H1 (cell line): Measurements from ENCODE around the gene NELFE. TPM values are rescaled to one million over a fixed set of nuclear protein-coding genes. Genes with fewer than 3 reads are reported as not detected.
"Not testable (repeated sequence)": the region's sequence is repeated elsewhere in the genome, so short reads cannot be mapped to it uniquely, and the experiment has no call there.

ENCODE experiments used
- CTCF ChIA-PET: fragments of 300-600 bp; sonication (Branson Sonifier 250); formaldehyde crosslinking; loops from one replicate; lab custom pipeline; 2021; ENCODE audit not compliant: partially characterized antibody; lab: Charles Lee
- POLR2A ChIA-PET: fragments of 300-600 bp; sonication (Branson Sonifier 250); formaldehyde crosslinking; loops from one replicate; lab custom pipeline; 2021; ENCODE audit warnings: inconsistent platforms; ENCODE audit not compliant: partially characterized antibody; lab: Charles Lee
- DNase-seq, 2 experiments: peaks; one replicate each; pipeline versions ENCODE4 v3.0.0 to v3.0.0-alpha.2; 2010 to 2022; ENCODE audit warnings: low spot score in 2 of 2, low read depth in 1 of 2, mixed read lengths in 1 of 2
- FAIRE-seq: peaks from 2 replicates; lab custom pipeline; 2011; peaks lifted over from hg19 to GRCh38; lab: Jason Lieb, UNC
- H2AFZ ChIP-seq: 2 replicates; pipeline ENCODE4 v1.8.1; 2012; ENCODE audit warnings: low read length, inconsistent platforms
- H2AK5ac ChIP-seq: 2 replicates; pipeline ENCODE4 v1.6.1; 2013; ENCODE audit warnings: low read depth, low read length
- H2BK120ac ChIP-seq: replicated peaks from 2 replicates; pipeline ENCODE3; 2013; ENCODE audit warnings: low read depth, low read length, inconsistent platforms
- H2BK12ac ChIP-seq: 2 replicates; pipeline ENCODE4 v1.6.1; 2013; ENCODE audit warnings: low read depth, low read length
- H2BK15ac ChIP-seq: 2 replicates; pipeline ENCODE4 v1.6.1; 2013; ENCODE audit warnings: low read length
- H2BK20ac ChIP-seq: 2 replicates; pipeline ENCODE4 v1.6.1; 2013; ENCODE audit warnings: low read length
- H2BK5ac ChIP-seq: 2 replicates; pipeline ENCODE4 v1.6.1; 2013; ENCODE audit warnings: low read depth, low read length
- H3K14ac ChIP-seq: 2 replicates; pipeline ENCODE4 v1.6.1; 2013; ENCODE audit warnings: inconsistent platforms; ENCODE audit not compliant: insufficient read length
- H3K18ac ChIP-seq: 2 replicates; pipeline ENCODE4 v1.6.1; 2013; ENCODE audit warnings: low read length; ENCODE audit errors: extremely low read depth
- H3K23ac ChIP-seq: 2 replicates; pipeline ENCODE4 v1.6.1; 2013; ENCODE audit warnings: inconsistent platforms; ENCODE audit not compliant: insufficient read length
- H3K23me2 ChIP-seq: 2 replicates; pipeline ENCODE4 v1.6.1; 2013; ENCODE audit warnings: low read depth, low read length
- H3K27ac ChIP-seq: 2 replicates; pipeline ENCODE4 v1.6.1; 2011; ENCODE audit warnings: low read depth, low read length, inconsistent platforms
- H3K27me3 ChIP-seq, 4 experiments: replicated peaks in 1 of 4; 1 replicate in 1 of 4; 2 replicates in 3 of 4; pipeline versions ENCODE4 v1.6.1 to v1.8.1; 2011 to 2013; ENCODE audit warnings: low read length in 3 of 4, mild to moderate bottlenecking in 3 of 4, inconsistent platforms in 2 of 4, mixed read lengths in 2 of 4, moderate library complexity in 1 of 4; ENCODE audit not compliant: control insufficient read depth in 3 of 4, insufficient read depth in 3 of 4; ENCODE audit errors: extremely low read depth in 1 of 4
- H3K36me3 ChIP-seq, 4 experiments: 2 replicates each; pipeline versions ENCODE4 v1.6.1 to v1.8.1; 2011 to 2013; ENCODE audit warnings: mild to moderate bottlenecking in 4 of 4, low read length in 3 of 4, moderate library complexity in 2 of 4, control low read depth in 1 of 4, inconsistent platforms in 1 of 4; ENCODE audit not compliant: insufficient read depth in 4 of 4, control insufficient read depth in 2 of 4
- H3K4ac ChIP-seq: replicated peaks from 2 replicates; pipeline ENCODE3; 2013; ENCODE audit warnings: low read length, low read depth, mixed read lengths, inconsistent platforms; ENCODE audit not compliant: insufficient read length
- H3K4me1 ChIP-seq, 4 experiments: replicated peaks in 1 of 4; 1 replicate in 1 of 4; 2 replicates in 3 of 4; pipeline versions ENCODE4 v1.6.1 to v1.8.1; 2011 to 2013; ENCODE audit warnings: low read length in 3 of 4, inconsistent platforms in 2 of 4, mixed read lengths in 1 of 4; ENCODE audit not compliant: insufficient read depth in 4 of 4, control insufficient read depth in 3 of 4
- H3K4me2 ChIP-seq, 2 experiments: 2 replicates each; pipeline versions ENCODE4 v1.6.1 to v1.8.1; 2011 to 2013; ENCODE audit warnings: low read depth in 2 of 2, low read length in 2 of 2, control low read depth in 1 of 2, inconsistent platforms in 1 of 2, mild to moderate bottlenecking in 1 of 2; ENCODE audit not compliant: insufficient read depth in 1 of 2
- H3K4me3 ChIP-seq, 4 experiments: fragments of 200-600, 300-600 bp in 1 of 4; sonication (generic), shearing (Covaris generic), sonication (Bioruptor Twin) in 1 of 4; 2 replicates each; pipeline versions ENCODE4 v1.5.1 to v1.8.1; 2011 to 2016; ENCODE audit warnings: low read length in 4 of 4, low read depth in 3 of 4, control low read depth in 2 of 4, inconsistent platforms in 2 of 4, mild to moderate bottlenecking in 2 of 4, mixed read lengths in 1 of 4, moderate library complexity in 1 of 4; ENCODE audit not compliant: insufficient read depth in 2 of 4; ENCODE audit errors: extremely low read depth in 1 of 4
- H3K56ac ChIP-seq: replicated peaks from 2 replicates; pipeline ENCODE3; 2013; ENCODE audit warnings: low read depth, mild to moderate bottlenecking, mixed read lengths, low read length, inconsistent platforms; ENCODE audit not compliant: insufficient read length
- H3K79me1 ChIP-seq: 2 replicates; pipeline ENCODE4 v1.6.1; 2013; ENCODE audit warnings: low read depth, low read length, control low read depth
- H3K79me2 ChIP-seq, 2 experiments: 2 replicates each; pipeline versions ENCODE4 v1.6.1 to v1.8.1; 2012 to 2013; ENCODE audit warnings: low read length in 2 of 2, mild to moderate bottlenecking in 2 of 2, inconsistent platforms in 1 of 2; ENCODE audit not compliant: insufficient read depth in 2 of 2, control insufficient read depth in 1 of 2
- H3K9ac ChIP-seq, 4 experiments: replicated peaks in 1 of 4; 1 replicate in 1 of 4; 2 replicates in 3 of 4; pipeline versions ENCODE4 v1.6.1 to v1.8.1; 2011 to 2013; ENCODE audit warnings: low read depth in 3 of 4, low read length in 3 of 4, control low read depth in 2 of 4, mild to moderate bottlenecking in 2 of 4, moderate library complexity in 2 of 4, inconsistent platforms in 1 of 4; ENCODE audit errors: extremely low read depth in 1 of 4
- H3K9me3 ChIP-seq, 2 experiments: 2 replicates each; pipeline versions ENCODE4 v1.6.1 to v1.8.1; 2012 to 2013; ENCODE audit warnings: mild to moderate bottlenecking in 2 of 2, moderate library complexity in 2 of 2, control low read depth in 1 of 2, inconsistent platforms in 1 of 2, low read depth in 1 of 2, low read length in 1 of 2, mixed read lengths in 1 of 2; ENCODE audit not compliant: insufficient read depth in 2 of 2
- H4K20me1 ChIP-seq, 2 experiments: replicated peaks in 1 of 2; 2 replicates each; pipeline versions ENCODE3 to v1.8.1; 2011 to 2013; ENCODE audit warnings: inconsistent platforms in 2 of 2, low read length in 2 of 2, mild to moderate bottlenecking in 1 of 2; ENCODE audit not compliant: insufficient read depth in 2 of 2, control insufficient read depth in 1 of 2
- H4K5ac ChIP-seq: 2 replicates; pipeline ENCODE4 v1.6.1; 2013; ENCODE audit warnings: low read length, low read depth, mixed read lengths, inconsistent platforms; ENCODE audit not compliant: insufficient read length
- H4K8ac ChIP-seq: 2 replicates; pipeline ENCODE4 v1.8.0; 2013; ENCODE audit warnings: mild to moderate bottlenecking, moderate library complexity, low read length, inconsistent platforms; ENCODE audit not compliant: insufficient read depth; ENCODE audit errors: extremely low read depth
- H4K91ac ChIP-seq: replicated peaks from 2 replicates; pipeline ENCODE3; 2013; ENCODE audit warnings: low read length, mixed read lengths, inconsistent platforms; ENCODE audit not compliant: insufficient read length
- WGBS, 2 experiments: shearing (Covaris generic) in 1 of 2; methylation state at CpG; one replicate each; pipeline versions ENCODE4 v1.1.6 to v1.1.7; 2013 to 2015; ENCODE audit warnings: low lambda C conversion rate in 2 of 2, mixed read lengths in 2 of 2, inconsistent platforms in 1 of 2, low coverage in 1 of 2, missing lambda C conversion rate in 1 of 2; ENCODE audit not compliant: insufficient replicate concordance in 2 of 2, insufficient coverage in 1 of 2, insufficient read length in 1 of 2; ENCODE audit errors: extremely low coverage in 1 of 2, missing lambda C conversion rate in 1 of 2; 5-methylcytosine and 5-hydroxymethylcytosine counted together
- polyA plus RNA-seq, 7 experiments: library from polyadenylated mRNA; depleted of rRNA in 3 of 7; stranded (reverse) in 5 of 7; unstranded in 2 of 7; fragments of >200 nt in 5 of 7; fragments of 200-250 nt in 2 of 7; gene quantifications; 1 replicate in 5 of 7; 2 replicates in 1 of 7; 4 replicates in 1 of 7; pipeline versions ENCODE4 v1.2.1 to v1.2.3, GENCODE V29; 2011 to 2013; ENCODE audit warnings: missing spikeins in 2 of 7, mixed read lengths in 2 of 7
- total RNA-seq: library from RNA; stranded (reverse); fragmentation: NEBNext Ultra II Directional; extraction: Animal tissue kit (Norgen Biotek cat#: 25700); gene quantifications from 2 replicates; pipeline ENCODE4 v1.2.1, GENCODE V29; 2021

NELFE gene
- total and polyA plus RNA-seq, 2 of the 8 experiments (the other 6 are each of a cell fraction or from before 2014, with no cell fraction given), result 49.2 to 71.5 TPM

DNA sequence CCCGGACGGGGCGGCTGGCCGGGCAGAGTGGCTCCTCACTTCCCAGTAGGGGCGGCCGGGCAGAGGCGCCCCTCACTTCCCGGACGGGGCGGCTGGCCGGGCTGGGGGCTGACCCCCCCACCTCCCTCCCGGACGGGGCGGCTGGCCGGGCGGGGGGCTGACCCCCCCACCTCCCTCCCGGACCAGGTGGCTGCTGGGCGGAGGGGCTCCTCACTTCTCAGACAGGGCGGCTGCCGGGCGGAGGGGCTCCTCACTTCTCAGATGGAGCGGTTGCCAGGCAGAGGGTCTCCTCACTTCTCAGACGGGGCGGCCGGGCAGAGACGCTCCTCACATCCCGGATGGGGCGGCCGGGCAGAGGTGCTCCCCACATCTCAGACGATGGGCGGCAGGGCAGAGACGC is 26.6 kb downstream of the NELFE start:
- H2AFZ ChIP-seq, H3K18ac ChIP-seq, H3K4me2 ChIP-seq, POLR2A ChIA-PET, H4K5ac ChIP-seq, H4K8ac ChIP-seq, H2BK5ac ChIP-seq, H3K27ac ChIP-seq, H3K9ac ChIP-seq, H3K14ac ChIP-seq, H3K36me3 ChIP-seq, H2BK20ac ChIP-seq, CTCF ChIA-PET, H4K20me1 ChIP-seq, H3K56ac ChIP-seq, H3K27me3 ChIP-seq, H2BK15ac ChIP-seq, H3K79me1 ChIP-seq, H3K23ac ChIP-seq, H3K9me3 ChIP-seq, H3K4ac ChIP-seq, H3K4me3 ChIP-seq, H3K23me2 ChIP-seq, H2AK5ac ChIP-seq, H3K79me2 ChIP-seq, H4K91ac ChIP-seq, H2BK12ac ChIP-seq, H2BK120ac ChIP-seq, DNase-seq, H3K4me1 ChIP-seq, FAIRE-seq: not testable (repeated sequence)
- 95% methylated on average over 10 of the region's 32 CpGs; no CpG with 5 or more reads in 1 of the 2 experiments for WGBS, 2 experiments
